NCI-H1436 (cell line): ENCODE measurements around the gene LTBP2.

Experiments used
- DNase-seq: peaks from one replicate; lab custom pipeline; 2025; lab: John Stamatoyannopoulos, UW

The LTBP2 gene

DNA sequence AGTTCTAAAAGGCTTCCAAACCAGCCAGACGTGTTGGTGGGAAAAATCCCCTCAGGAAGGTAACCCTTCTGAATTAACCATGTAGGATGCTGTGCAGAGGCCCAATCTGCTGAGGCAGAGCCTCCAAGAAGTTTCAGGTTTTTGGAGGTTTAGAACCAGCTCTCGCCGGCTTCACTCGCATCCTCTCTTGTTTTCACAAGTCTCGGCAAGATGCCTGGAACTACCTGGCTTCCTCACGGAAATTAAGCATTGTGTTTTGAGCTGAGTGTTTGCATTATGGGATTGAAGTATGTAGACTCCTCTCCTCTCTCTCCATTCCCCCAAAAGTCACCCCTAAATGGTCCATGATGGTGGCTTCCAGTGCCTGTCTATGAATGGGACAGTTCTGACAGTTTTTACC lies 20.6 kb downstream of the LTBP2 start:
- no peak for DNase-seq

DNA sequence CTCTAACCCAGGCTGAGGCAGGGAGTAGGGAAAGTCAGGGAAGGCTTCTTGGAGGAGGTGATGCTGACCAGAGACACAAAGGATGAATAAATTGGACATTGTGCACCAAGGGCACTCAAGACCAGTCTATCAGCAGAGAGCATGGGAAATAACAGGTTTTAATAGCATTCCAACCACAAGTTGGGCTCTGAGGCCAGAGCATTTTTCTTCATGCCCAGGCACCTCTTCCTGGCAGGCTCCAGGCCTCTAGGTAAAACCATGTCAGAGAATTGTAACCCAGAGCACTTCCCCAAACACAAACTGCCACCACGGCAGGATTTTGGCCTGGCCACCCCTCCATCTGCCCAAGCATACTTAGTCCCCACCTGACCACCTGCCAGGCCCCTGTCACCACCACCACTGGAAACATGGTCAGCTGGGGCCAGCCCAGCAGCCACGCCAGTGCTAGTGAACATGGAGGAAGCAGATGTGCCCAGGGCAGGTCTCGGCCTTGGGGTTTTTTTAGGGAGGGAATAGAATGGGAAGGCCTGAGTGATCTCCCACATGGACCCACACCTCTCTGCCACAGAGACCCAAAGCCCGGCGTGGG lies 22.7 kb downstream of the LTBP2 start:
- DNase-seq, result no peak

DNA sequence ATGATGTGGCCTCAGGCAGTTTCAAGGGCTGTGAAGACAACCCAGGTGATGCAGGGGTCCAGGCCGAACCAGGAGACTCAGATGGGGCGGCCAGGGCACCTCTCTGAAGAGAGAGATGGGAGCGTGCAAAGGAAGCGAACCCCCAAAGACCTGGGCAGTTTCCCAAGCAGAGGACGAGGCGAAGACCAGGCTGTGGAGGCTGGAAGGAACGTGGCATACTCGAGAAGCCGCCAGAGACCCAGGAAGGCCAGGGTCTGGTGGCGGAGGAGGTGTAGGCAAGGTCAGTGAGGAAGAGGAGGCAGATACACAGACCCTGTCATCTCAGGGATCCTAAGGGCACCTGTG lies 24.7 kb downstream of the LTBP2 start:
- DNase-seq, result no peak

DNA sequence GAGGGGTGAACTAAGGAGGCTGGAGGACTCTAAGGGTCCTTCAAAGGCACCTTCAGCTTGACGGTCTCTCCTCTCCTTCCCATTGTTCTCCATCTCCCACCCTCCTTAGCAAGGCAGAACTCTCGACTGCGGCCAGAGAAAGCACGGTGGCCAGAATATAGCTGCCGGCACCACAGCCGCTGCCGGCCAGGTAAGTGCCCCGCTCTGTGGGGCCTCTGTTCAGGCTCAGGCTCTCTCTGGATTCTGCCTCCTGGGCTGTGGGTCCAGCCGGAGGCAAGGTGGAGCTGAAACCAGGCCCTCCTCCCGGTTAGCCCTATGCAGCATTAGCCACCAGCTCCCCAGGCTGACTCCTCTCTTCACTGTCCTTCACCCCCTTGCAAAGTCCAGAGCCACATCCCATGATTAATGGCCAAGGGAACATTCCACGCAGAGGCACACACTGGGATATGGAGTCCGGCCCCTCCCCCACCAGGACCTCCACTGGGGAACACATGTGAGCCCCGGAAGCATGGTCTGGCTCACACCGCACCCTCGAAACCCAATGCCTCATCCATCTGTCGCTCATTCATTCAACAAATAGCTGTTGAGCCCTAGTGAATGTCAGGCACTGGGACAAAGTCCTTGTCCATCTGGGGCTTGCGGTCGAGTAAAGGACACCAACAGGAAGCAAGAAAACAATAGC lies 25.2 kb downstream of the LTBP2 start:
- no peak for DNase-seq

DNA sequence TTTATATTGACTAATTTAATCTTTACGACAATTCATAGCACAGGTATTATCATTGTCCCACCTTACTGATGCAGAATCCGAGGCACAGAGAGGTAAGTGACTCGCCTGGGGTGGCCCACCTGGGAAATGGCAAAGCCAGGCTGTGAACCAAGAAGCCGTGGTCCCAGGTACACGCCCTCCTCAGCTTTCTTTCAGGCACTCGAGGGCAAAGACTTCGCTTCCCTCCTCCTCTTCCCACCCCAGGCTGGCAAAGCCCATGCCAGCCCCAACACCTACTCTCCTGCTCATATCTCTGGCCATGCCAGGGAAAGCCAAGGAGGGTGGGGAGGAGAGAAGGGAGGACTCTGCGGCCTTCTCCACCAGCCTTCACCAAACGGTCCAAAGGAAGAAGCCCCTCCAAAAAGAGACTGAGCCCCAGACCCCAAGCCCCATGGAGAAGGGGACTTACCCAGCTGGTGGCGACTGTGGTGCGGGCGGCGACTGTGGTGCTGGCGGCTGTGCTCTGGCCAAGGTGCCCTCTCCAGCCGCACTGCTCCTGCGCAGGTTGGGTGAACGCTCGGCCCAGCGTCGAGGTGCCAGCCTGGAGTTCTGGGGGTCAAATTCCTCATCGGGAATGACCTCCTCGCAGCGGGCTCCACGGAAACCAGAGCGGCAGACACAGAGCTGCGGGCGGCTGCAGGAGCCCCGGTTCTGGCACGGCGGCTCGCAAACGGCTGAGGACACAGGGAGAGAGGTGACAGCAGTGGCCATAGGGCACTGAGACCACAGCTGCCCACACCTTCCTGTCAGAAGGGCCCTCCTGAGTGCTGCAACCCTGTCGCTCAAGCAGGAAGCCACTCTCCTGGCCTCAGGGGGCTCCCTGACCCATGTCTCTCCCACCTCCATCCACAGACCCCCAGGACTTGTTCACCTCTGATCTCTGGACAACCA lies 26.4 kb downstream of the LTBP2 start:
- no peak for DNase-seq

DNA sequence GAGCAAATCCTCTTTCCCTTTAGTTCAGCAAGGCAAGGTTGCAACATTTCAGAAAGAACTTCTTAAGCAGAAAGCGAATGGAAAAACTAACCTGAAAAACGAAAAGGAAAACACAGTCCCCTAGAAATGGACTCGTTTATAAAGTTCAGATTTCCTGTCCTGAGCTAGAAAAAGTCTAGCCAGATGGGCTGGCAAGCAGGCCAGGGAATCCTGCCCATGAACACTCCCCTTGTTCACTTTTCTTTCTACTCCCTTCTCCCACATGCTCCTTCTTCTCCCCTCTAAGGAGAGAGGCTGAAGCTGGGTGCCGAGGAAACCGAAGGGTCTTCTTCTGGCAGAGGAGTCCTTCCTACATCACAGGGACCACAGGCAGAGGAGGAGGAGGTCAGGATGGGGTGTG lies 27.1 kb downstream of the LTBP2 start:
- no peak for DNase-seq

DNA sequence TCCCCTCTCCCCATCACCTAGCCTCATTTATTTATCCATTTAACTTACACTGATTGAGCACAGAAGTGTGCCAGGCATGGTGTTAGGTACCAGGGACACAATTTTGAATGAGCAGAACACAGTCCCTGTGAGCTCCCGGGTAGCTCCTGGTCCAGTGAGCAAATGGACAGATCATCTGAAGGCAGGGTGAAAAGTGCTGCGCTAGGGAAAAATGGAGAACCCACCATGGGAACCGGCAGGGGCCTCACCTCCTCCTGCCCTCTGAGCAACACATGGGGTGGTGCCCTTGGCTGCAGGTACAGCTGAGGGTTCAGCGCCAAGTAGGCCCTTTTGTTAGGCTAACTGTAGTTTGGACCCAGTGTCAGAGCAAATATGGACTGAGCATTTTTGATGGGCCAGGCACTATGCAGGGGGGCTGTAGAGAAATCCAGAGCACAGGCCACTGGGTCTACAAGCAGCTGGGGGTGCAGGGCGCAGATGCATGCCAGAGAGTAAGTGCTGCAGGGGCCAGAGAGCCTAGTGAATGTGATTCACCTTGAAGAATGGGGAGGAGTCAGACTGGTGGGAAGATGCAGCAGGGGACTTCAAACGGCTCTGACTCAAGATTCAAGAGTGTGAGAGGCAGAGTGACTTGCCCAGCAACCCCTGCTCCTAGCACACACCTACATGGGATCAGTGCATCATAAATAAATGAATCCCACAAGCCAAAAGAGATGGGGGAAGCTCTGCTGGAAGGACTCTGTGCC lies 28.2 kb downstream of the LTBP2 start:
- no peak for DNase-seq

DNA sequence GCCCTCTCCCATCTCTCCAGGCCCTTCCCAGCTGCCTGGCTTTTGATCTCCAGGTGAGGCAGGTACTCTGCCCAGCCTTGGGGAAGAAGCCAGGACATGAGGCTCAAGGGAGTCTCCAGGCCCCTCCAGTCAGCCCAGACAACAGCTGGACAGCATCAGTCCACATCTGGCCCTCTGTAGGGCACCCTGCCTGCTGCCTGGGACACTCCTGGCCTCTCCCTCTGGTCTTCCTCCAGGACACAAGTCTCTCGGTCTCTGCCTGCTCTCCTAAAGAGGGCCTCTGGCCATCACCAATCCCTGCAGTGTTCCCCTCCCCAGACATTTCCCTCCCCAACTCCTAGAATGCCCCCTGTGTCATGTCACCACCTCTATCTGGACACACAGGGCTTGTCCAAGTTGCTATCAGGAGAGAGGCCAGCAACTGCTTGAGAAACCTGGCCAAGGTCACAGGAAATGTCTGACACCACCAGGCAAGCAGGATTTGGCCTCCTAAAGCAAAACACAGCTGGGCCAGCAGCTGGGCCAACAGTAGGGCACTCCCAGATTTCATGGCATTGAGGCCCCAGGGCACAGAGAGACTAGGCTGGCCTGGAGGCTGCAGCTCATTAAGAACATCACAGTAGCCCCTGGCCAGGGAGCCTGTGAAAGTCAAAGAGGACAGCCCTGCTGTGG lies 29.0 kb downstream of the LTBP2 start:
- DNase-seq, result no peak

DNA sequence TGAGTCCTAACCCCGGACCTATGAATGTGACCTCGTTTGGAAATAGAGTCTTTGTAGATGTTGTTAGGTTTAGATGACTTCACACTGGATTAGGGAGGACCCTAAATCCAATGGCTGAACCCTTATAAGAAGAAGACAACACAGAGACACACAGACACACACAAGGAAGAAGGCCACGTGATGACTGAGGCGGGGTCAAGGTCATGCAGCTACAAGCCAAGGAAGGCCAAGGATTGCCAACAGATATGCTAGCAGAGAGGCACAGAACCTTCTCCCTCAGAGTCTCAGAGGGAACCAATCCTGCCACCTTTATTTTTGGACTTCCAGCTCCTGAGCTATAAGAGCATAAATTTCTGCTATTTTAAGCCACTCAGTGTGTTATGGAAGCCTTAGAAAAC lies 31.8 kb downstream of the LTBP2 start:
- no peak for DNase-seq

DNA sequence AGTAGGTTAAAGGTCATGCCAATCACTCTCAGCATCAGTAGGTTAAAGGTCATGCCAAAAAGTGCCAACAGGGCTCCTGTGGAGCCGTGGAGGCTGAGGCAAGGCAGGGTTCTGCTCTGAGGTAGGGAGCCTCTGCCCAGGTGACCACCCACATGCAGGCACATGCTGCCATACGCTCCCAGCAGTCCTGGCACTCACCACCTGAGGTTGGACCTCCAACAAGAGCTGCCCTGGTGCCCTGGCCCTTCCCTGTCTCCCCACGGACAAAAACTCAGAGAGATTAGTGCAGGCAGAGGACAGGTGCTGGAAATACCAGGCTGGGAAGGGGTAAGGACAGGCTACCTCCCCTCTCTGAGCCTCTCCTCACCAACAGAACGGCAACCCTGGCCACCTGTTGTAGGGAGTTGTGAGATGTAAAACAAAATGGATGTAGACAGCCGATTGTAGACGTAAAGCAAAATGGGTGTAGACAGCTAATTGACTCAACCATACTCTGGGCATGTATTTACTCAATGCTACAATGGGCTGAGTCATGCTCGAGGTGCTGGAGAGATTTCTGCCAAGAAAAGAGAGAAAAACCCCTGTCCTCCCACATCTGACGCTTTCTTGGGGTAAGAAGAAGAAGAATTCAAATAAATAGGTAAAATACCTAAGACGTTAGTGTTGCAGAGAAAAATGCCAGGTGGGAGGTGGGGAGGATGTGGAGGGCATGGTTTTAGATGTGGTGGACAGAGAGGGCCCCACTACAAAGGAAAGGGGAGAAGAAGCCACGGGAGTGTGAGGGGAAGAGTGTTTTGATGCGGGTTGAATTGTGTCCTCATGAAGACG lies 32.4 kb downstream of the LTBP2 start:
- DNase-seq, result no peak

DNA sequence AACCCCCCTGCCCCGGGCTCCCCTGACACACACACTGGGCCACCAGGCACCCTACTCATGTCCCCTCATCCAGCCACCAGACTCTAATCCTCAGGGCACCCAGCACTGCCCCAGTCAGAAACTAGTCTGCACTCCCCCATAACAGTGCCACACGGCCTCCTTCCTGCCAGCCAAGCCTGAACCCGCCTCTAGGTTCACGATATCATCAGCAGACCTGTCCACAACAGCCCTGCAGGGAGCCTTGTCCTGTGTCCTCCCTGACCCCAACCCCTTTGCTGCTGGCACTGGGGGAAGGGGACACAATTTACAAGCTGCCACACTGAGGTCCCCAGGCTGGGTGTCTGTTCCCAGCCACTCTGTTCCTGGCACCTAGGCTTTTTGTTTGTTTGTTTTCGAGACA lies 33.6 kb downstream of the LTBP2 start:
- DNase-seq, result no peak

DNA sequence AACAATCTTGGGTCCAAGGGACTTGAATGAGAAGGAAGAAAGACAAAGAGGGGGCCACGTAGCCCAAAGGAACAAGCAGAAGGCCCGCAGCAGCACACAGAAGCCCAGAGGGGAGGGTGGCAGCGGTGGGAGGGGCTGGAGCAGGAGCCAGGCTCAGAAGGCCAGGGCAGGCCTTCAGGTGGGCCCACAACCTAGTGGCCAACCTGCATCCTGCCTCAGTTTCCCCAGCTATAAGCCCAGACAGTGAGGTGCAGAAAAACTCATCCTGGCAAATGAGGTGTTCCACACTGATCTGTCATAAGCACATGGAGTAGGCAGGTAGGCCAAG lies 34.1 kb downstream of the LTBP2 start:
- no peak for DNase-seq

DNA sequence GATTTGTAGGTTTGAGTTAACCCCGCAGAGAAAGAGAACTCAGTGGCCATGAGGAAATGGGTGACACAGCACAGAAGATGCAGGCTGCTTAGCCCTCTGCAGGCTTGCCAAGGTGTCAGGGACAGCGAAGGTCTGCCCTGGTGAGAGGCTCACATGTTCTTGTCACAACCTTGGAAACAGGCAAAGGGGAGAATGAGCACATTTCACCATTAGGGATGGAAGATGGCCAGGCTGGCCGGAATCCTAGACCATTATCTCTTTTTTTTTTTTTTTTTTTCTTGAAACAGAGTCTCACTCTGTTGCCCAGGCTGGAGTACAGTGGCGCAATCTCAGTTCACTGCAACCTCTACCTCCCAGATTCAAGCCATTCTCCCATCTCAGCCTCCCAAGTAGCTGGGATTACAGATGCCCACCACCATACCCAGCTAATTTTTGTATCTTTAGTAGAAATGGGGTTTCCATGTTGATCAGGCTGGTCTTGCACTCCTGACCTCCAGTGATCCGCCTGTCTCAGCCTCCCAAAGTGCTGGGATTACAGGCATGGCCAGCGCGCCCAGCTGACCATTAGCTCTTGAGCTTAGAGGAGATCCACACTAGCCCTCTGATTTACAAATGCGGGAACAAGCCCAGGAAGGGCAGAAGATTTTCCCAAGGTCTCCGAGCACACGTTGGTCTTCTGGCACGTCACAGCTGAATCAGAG lies 34.6 kb downstream of the LTBP2 start:
- no peak for DNase-seq

DNA sequence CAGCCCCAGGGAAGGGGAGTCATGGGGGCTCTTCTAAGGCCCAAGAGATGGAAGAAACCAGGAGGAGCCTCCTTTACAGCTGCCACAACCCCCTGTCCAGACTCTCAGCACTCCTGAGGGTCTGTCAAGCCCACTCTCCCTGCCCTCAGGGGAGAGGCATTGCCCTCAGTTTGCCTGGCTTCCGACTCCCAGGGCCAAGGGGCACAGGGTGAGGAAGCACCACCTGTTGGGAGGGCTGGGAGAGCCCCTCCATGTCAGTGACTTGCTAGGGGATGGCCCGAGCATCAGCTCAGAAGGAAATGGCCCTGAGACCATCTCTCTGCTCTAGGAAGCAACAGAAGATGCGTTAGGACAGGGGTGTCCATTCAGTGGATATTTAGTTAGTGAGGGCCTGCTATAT lies 36.1 kb downstream of the LTBP2 start:
- DNase-seq, result no peak

DNA sequence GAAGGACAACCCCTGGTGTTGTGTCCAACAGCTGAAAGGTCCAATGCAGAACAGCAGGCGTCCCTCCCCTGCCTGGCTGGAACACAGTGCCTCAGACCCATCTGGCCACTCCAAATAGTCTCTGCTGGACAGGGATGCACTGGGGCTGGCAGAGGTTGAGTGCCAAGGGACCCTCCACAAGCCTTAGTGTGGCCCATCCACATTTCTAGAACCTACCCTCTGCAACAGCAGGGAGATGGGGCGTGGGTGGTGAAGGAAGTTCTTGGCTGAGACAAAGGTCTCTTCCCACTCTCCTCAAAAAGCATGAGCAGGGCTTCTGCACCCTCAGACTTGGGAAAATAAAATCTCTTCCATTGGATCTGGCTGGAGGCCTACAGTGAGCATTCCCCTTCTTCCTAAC lies 36.5 kb downstream of the LTBP2 start:
- no peak for DNase-seq

DNA sequence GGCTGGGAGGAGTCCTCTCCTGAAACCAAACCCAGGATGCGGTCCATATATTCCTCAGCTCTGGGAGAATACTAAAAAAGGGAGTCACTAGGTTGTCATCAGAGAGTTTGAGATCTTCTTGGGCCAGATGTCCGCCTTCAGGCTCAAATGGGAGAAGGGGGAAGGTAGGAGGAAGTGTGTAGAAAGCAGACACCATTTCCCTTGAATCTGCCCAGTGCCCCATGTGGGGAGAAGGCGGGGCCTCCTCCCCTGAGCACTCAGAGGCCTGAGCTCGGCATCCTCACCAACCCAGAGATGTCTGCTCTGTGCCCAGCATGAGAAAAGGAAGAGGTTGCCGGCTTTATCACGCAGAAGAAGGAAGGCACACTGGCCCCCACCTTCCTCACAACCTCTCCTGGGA lies 37.3 kb downstream of the LTBP2 start:
- no peak for DNase-seq

DNA sequence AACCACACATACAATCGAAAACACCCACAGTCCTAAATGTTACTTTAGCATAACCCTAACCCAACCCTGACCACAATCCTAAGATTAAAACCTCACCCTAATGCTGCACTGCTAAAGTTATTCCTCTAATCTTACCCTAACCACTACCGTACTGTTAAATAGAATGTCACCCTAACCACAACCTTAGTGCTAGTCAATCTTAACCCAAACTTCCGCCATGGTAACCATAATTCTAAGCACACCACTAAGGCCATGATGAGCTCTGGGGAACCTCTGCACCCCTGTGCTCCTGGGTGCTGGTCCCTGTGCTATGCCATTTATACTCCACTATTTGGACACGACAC lies 38.0 kb downstream of the LTBP2 start:
- no peak for DNase-seq

DNA sequence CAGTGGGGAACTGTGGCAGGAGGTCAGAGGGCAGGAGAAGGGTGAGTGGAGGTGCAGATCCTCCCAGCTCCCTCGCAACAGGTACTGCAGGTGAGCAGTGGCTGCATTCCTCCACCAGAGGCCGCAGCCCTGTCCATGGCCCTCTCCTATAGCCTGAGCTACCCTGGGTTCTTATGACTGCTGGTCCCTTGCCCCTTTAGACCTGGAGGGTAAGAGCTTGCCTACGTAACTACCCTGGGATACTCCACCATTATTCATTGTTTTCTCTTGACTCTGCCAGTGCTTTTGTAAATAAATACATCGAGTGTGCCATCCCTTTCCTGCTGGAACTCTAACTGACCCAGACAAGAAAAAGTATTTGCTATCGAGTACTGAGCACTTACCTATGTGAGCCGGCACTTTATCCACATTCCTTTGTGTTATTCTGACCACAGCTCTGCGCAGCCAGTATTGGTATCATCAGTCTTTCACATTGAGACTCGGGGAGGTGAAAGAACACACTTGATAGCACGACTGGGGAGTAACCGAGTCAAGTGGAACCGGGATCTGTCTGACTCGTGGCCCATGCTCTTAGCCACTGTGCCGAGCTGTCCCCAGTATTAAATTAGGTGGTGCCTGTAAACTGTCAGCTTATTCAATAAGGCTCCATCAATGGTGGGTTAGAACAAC lies 38.5 kb downstream of the LTBP2 start:
- DNase-seq, result no peak

DNA sequence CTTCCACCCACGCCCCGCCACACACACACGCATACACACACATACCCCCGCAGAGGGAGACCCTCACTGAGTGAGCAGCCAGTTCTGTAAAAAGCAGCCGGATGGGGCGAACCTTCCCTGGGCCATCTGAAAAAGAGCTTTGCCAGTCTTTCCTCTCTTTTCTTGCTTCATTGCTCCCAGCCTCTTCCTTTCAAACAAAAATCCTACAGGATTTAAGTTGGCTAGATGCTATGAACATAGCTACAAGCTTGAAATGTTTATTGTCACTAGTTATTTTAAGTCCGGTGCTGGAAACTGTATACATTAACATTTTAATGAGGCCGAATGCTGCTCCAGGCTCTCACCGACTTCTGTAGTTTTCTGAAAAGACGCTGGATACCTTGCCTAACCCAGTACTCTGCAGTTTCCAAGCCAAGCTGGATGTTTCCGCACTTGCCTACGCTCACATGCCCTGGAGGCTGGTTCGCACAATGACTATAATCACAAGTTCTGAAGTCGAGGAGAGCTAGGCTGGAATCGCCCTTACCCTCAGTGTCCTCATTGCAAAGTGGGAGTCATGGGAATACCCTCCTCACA lies 39.2 kb downstream of the LTBP2 start:
- DNase-seq, result no peak
